SU-DHL-6 (cell line): ENCODE data around the gene CDK19.

Experiments used
- CTCF ChIP-seq: fragments of 200-600 bp; sonication (generic); IDR thresholded peaks from one replicate; pipeline ENCODE4 v1.5.1; 2017; ENCODE audit warnings: antibody characterized with exemption, mild to moderate bottlenecking, low read length, moderate library complexity; ENCODE audit not compliant: insufficient read depth, poor library complexity, severe bottlenecking
- EZH2phosphoT487 ChIP-seq: fragments of 200-600 bp; sonication (generic), shearing (Covaris generic); conservative IDR thresholded peaks from 2 replicates; pipeline ENCODE4 v1.6.1; 2018; ENCODE audit warnings: mild to moderate bottlenecking, antibody characterized with exemption, low read length, moderate library complexity, mixed read lengths

- TF ChIP-seq CTCF: no peak
- TF ChIP-seq EZH2phosphoT487: no peak
Observed at GRCh38 chr6:110560239-110561007, 254.8 kb downstream of the CDK19 start.
